HG02678 (cell line): ENCODE data around the gene LTB4R2.
A peak's percentile ranks its signal among the peaks of the same experiment; 100 is the strongest.
"Not testable (repeated sequence)": the region's sequence is repeated elsewhere in the genome, so short reads cannot be mapped to it uniquely, and the experiment has no call there.

Experiments used
- ATAC-seq: cut with Tn5 transposase; IDR thresholded peaks from one replicate; pipeline ENCODE4 v1.9.1; 2021; ENCODE audit warnings: mild to moderate bottlenecking, moderate library complexity; ENCODE audit not compliant: unreplicated experiment

The LTB4R2 gene

DNA sequence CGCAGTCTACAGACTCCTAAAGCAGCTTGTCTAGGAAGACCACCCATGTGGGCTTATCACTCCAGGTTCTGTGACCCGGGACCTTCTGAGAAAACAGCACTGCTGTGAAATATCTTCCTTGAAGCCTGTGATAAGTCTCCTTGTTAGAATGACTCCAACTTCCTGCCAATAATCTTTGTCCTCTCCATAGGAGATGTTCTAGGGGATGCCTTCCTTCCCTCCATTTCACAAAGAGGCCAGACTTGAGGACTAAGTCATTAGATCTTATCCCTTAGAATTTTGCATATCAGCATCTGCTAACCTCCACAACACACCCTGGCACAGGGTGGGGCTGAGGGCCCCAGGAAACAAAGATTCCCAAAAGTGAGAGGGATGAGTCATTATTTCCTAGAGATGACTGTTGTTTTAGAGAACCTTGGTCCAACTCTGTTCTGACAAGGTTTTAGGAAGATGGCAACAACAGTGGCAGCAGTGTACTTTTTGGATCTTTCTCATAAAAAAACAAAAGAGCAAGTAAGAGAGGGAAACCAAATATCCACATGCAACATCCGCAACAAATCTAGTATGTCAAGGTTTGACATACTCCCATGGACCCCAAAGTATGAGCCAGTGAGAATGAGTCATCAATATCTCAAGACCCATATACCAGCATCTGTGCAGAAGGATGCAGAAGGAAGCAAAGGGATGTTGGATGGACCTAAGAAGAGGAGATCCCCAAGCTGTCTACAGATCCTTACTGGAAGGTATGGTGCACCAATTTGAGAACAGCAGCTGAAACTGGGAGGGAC lies 7.4 kb downstream of the LTB4R2 start:
- ATAC-seq, result no peak

GRCh38 chr14:24321212-24321975 lies 11.5 kb downstream of the LTB4R2 start:
- ATAC-seq, result no peak

DNA sequence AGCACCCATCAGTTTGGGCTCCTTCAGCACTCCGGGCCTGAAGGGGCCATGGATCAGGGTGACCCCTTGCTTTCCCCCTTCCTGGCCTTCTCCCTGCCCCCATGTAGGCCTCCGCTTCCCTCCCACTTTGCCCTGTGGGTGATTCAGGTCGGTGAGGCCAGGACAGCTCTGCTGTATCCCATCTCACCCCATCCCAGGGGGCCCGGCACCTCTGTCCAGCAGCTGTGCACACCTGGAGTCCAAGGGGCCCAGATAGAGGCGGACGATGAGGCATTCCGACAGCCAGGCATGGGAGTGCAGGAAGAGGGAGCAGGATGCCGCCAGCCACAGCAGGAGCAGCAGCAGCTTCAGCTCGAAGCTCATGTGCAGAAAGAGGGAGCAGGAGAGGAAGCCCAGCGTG lies 12.7 kb downstream of the LTB4R2 start:
- ATAC-seq, result no peak

DNA sequence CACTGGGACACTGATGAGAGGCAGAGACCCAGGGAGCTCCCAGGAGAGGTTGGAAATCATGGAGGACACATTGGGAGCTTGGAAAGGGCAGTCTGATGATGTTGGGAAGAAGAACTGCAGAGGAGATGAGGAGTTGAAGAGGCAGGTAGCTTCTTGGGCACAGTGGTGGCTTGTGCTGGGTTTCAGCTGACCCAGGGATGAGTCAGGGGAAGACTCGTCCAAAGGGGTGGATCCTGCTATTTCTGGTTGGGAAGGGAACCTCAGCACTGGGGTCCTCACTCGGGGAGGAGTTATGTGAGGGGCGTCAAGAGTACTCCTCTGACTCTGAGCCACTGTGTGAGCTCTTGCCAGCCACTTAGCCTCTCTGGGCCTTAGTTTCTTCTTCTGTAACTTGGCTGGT lies 13.4 kb downstream of the LTB4R2 start:
- no peak for ATAC-seq

GRCh38 chr14:24324024-24324423 lies 14.1 kb downstream of the LTB4R2 start:
- ATAC-seq, result no peak

- ATAC-seq, result no peak
Observed at GRCh38 chr14:24325041-24325530, 15.1 kb downstream of the LTB4R2 start.

DNA sequence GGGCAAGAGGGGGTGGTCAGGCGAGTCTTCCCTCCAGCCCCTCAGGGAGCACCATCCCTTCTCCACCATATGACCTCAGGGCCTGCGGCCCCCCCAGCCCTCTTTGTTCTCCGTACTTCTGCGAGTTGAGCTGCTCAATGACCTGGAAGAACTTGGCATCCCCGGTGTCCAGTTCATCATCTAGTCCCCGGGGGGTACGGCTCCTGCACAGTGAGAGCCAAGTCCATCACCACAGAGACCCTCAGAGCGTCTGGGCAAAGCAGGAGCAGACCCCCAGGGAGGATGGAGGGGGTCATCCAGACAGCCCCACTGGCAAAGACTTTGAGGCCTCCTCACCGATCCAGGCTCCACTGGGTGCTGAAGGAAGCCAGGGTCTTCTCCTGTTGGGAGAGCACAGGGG lies 16.0 kb downstream of the LTB4R2 start:
- ATAC-seq, result no peak

DNA sequence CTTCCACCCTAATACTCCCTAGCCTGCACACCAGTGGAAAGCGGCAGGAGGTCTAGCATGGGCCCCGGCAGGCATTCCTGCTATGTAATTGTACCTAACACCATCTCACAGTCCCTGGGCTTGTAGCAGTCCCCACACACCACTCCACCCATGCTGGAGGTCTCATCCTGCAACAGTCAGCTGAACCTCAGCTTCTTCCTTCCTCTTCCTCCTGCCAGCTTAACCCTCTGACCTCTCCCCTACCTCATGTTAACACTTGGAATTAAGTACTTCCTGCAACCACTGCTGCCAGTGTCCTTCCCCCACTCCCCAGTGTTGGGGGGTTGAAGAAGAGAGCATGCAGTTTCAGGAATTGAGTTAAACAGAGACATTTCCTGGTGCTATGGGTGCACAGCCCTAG lies 17.4 kb downstream of the LTB4R2 start:
- no peak for ATAC-seq

DNA sequence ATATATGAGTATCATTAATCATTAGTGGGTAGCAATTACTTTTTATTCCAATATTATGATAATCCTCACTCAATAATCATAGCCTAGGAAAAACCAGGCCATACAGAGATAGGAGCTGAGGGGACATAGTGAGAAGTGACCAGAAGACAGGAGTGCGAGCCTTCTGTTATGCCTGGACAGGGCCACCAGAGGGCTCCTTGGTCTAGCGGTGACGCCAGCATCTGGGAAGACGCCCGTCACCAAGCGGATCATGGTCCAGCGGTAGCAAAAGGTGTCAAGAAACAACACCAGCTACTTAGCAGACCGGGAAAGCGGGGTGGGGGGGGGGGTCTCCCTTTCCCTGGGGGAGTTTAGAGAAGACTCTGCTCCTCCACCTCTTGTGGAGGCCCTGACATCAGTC lies 18.0 kb downstream of the LTB4R2 start:
- ATAC-seq, result not testable (repeated sequence)

DNA sequence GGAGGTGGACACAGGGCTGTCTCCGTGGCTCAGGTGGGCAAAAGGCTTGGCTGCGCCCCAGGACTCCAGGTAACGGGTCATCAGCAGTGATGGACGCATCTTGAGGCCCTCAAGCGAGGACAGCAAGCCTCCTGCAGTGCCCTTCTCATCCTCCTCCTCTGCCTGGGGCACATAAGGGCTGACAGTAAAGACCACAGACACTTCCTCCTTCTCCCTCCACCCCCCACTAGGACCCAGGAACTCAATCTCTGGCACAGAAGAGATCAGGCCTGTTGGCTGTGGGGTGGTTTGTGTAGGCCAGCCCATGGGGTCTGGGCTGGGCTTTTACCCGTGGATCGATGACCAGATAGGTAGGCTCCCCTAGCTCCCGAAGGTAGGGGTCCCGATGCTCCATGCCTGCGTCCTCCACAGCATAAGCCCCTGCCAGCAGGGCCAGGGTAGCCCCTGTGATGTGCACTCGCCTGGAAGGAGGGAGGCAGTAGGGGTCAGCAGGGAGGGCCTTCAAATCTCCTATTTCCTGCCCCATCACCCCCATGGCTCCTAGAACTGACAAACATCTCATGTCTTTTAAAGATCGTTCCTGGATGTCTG lies 19.2 kb downstream of the LTB4R2 start:
- no peak for ATAC-seq

- no peak for ATAC-seq
Observed at GRCh38 chr14:24329736-24330135, 19.8 kb downstream of the LTB4R2 start.

DNA sequence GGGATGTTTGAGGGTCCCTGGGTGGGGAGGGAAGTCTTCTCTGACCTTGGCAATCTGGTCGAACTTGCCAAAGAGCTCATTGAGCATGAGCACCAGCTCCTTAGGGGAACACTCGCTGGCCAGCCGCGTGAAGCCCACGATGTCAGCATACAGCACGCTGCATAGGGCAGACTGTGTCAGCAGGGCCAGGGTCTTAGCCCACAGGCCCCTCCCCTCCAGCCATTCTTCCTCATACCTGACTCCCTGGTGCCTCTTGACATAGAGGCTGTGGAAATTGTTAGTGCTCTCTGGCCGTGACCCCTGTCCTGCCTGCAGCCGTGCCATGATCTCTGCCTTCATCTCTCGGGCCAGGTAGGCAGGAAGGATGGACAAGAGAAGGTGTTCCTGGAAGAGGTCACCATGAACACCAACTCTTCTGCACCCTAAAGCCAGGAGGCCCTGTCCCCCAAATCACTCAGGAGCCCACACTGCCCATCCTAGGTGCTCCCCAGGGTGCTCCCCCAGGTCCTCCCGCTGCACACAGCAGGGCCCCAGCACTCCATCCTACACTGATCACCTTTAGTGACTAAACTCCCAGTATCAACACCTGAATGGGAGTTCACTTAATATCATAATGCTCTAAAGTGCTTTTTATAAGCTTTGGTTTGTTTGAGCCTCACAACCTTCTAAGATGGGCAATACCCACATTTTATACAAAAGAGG lies 21.2 kb downstream of the LTB4R2 start:
- ATAC-seq, result no peak

DNA sequence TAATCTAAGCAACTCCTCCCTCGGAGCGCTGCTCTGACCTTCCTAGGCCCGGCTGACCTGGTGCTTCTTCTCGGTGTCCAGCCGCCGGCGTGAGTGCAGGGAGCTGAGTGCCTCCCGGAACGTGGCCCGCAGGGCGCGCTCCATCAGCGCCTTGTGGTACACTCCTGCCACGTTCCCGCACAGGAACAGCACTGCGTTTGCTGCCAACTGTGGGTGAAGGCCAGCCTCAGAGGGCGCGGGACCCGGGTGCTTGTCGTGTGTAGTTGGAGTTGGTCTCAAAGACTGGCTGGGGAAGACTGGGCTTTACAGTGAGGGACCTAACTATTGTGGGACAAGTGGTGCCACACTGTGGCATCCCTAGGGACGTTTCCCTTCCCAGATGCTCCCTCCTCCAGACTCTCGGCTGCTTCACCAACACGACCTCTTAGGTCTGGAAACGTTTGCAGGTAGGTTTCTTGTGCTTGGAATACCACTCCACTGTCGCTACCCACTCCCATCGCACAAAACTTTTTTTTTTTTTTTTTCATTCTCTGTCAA lies 21.9 kb downstream of the LTB4R2 start:
- no peak for ATAC-seq

DNA sequence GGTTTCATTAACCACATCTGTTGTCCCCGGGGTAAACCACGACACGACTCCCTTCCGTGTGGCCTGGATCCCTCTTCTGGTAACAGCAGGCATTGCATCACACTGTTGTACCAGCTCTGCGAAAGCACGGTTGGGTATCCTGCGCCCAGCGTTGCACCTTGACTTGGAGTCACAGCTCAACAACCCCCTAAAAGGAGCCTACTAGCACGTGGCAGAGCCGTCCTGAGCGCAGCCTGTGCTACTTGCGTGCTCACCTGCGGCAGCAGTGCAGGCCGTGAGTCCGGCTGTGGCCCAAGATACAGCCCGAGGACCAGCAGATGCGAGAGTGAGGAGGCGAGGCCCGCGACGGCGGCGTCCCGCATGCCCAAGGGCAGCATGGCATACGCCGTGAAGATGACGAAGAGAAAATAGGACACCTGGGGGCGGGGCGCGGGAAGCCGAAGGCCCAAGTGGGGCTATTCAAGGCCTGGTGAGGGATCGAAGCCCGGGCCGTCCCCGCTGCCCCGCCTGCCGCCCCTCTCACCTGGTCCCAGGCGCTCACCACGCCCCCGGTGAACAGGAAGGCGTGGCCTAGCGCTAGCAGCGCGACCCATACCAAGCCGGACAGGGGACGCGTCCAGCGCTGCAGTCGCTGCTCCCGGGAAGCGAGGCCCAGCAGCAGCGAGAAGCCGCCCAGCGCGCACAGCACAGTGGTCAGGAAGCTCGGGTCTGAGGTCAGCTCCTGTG lies 22.5 kb downstream of the LTB4R2 start:
- ATAC-seq, result peak; percentile 91

GRCh38 chr14:24334431-24335291 lies 24.7 kb downstream of the LTB4R2 start, which contains the start of gene ADCY4:
Gene ADCY4 (minus strand): TSS chr14:24335071. CDS start chr14:24334652, 419 bp downstream.
- ATAC-seq, result no peak

- ATAC-seq, result no peak
Observed at GRCh38 chr14:24335461-24336171, 25.7 kb downstream of the LTB4R2 start.

GRCh38 chr14:24337144-24337823 lies 27.3 kb downstream of the LTB4R2 start:
- ATAC-seq, result no peak

DNA sequence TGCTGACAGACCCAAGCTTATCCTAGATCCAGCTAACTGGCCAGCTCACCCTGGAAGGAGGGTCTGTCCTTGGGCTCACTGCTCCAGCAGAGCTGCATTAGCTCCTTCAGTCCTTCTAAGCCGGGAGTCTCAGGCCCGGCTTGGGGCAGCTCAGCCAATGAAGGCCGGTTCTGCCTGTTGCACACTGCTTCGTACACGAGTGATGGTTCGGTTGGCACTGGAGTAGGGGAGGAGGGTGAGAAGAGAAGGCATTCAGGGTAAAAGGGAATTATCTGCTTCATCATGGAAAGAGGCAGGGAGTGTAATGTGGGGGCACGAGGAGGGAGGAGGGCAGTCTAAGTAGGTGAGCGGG lies 27.9 kb downstream of the LTB4R2 start:
- no peak for ATAC-seq
